ENCODE results near the gene DAB2IP. TPM values are rescaled to one million over a fixed set of nuclear protein-coding genes. Genes with fewer than 3 reads are reported as not detected.

The DAB2IP gene
- total RNA-seq, 1 donor from 2014 or later, result 24.3 TPM

DNA sequence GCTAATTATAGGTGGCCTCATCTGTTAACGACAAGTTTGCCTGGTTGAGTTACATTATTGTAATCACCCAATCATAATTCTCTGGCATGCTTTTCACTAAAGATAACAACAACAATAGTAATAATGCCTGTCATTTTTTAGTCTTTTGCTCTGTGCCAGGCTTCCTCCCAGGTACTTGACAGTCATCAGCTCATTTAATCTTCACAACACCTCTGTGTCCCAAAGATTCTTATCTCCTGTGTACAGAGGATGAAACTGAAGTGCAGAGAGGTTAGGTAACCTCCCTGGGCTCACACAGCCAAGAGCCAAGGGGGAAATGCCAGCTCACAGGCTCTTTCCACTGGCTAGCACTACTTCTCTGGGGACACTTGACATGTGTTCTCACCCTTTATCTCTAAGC, 77.5 kb downstream of the DAB2IP start:
- Histone ChIP-seq H4K20me1 (ENCODE audit: low read depth) (peaks cover 100% of the 10 kb centered on the region), H3K79me2 (ENCODE audit: low read depth) (peaks cover 82% of the 10 kb centered on the region), H3F3A (ENCODE audit: low read depth) (no peaks in the 10 kb centered on the region), H2AFZ (replicated peaks) (no peak overlapping the region), H3K9me3 (ENCODE audit: low read depth) (no peaks in the 10 kb centered on the region), H3K4me1 (peaks cover 6% of the 10 kb centered on the region), H3K4me2 (no peak overlapping the region), H3K27ac (no peak overlapping the region), H3K4me3 (no peak overlapping the region), H3K36me3 (no peaks in the 10 kb centered on the region), H3K9ac (no peak overlapping the region), H3K27me3 (no peaks in the 10 kb centered on the region)
- H3K4me1 Mint-ChIP-seq, result peaks cover 37% of the 10 kb centered on the region
- no peak for DNase-seq (ENCODE audit: low spot score)
- TF ChIP-seq, protein P1, sequence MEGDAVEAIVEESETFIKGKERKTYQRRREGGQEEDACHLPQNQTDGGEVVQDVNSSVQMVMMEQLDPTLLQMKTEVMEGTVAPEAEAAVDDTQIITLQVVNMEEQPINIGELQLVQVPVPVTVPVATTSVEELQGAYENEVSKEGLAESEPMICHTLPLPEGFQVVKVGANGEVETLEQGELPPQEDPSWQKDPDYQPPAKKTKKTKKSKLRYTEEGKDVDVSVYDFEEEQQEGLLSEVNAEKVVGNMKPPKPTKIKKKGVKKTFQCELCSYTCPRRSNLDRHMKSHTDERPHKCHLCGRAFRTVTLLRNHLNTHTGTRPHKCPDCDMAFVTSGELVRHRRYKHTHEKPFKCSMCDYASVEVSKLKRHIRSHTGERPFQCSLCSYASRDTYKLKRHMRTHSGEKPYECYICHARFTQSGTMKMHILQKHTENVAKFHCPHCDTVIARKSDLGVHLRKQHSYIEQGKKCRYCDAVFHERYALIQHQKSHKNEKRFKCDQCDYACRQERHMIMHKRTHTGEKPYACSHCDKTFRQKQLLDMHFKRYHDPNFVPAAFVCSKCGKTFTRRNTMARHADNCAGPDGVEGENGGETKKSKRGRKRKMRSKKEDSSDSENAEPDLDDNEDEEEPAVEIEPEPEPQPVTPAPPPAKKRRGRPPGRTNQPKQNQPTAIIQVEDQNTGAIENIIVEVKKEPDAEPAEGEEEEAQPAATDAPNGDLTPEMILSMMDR (IDR thresholded peaks at IDR 0.05), result no peak
- TF ChIP-seq EZH2 (IDR thresholded peaks at IDR 0.05), result no peak
- TF ChIP-seq EZH2phosphoT487 (IDR thresholded peaks at IDR 0.05), result no peak
- H3K36me3 Mint-ChIP-seq, result peaks cover 6% of the 10 kb centered on the region
- no peaks in the 10 kb centered on the region for H3K9me3 Mint-ChIP-seq
- H3K27me3 Mint-ChIP-seq (ENCODE audit: insufficient read depth, low read depth), result peaks cover 14% of the 10 kb centered on the region
- H3K27ac Mint-ChIP-seq, result no peak overlapping the region
- H3K4me3 Mint-ChIP-seq, result no peak overlapping the region

DNA sequence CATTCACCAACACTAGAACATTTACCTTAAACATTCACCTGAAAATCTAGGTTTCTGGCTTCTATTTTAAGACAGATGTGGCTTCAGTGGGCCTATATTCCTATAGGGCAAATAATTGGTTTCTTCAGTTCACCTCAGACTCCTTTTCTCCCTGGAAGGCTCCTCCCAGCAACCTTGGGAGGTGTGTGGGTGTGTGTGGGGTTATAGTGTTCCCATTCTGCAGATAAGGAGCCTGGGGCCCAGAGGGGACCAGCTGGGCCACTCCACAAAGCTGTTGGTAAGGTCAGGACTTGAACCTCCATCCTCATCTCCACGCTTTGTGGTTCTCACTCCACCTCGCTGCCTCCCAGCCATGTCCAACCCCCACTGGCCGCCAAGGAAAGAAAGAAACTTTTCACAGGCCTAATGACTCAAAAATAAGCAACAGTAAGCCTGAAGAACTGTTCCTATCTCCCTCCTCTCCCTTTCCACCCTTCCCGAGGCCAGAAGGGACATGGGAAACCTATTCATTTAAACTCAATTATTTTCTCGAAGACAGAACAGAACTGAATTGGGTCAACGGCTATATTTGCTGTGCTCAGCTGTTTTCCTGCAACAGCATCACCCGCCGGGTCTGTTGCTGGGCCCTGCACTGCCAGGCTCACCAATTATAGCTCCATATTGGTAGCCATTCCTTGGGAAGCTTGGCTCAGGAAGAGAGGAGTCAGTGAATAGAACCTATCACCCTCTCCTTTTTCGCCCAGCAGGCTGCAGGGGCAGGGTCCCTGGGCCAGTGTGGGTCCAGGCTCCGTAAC, 78.5 kb downstream of the DAB2IP start:
- Mint-ChIP-seq H3K4me1 (peaks cover 37% of the 10 kb centered on the region), H3K9me3 (no peaks in the 10 kb centered on the region), H3K36me3 (peaks cover 2% of the 10 kb centered on the region), H3K27me3 (ENCODE audit: insufficient read depth, low read depth) (peaks cover 17% of the 10 kb centered on the region), H3K4me3 (no peak overlapping the region), H3K27ac (no peak overlapping the region)
- Histone ChIP-seq H2AFZ (replicated peaks) (no peak overlapping the region), H3K4me1 (peaks cover 11% of the 10 kb centered on the region), H3K27ac (no peak overlapping the region), H4K20me1 (ENCODE audit: low read depth) (peaks cover 97% of the 10 kb centered on the region), H3K9me3 (ENCODE audit: low read depth) (no peaks in the 10 kb centered on the region), H3K4me3 (no peak overlapping the region), H3F3A (ENCODE audit: low read depth) (peaks cover 7% of the 10 kb centered on the region), H3K36me3 (no peaks in the 10 kb centered on the region), H3K9ac (no peak overlapping the region), H3K27me3 (no peaks in the 10 kb centered on the region), H3K79me2 (ENCODE audit: low read depth) (peaks cover 75% of the 10 kb centered on the region), H3K4me2 (no peak overlapping the region)
- TF ChIP-seq EZH2 (IDR thresholded peaks at IDR 0.05), result no peak
- TF ChIP-seq EZH2phosphoT487 (IDR thresholded peaks at IDR 0.05), result no peak
- TF ChIP-seq, protein P1 (IDR thresholded peaks at IDR 0.05), result no peak
- DNase-seq (ENCODE audit: low spot score), result no peak

GRCh38 chr9:121731090-121731489, 79.7 kb downstream of the DAB2IP start:
- no peaks in the 10 kb centered on the region for H3K9me3 ChIP-seq (ENCODE audit: low read depth)
- H3K36me3 ChIP-seq, result no peaks in the 10 kb centered on the region
- no peak for DNase-seq (ENCODE audit: low spot score)
- Mint-ChIP-seq H3K4me3 (no peak overlapping the region), H3K27ac (peak overlapping the region; percentile 76), H3K27me3 (ENCODE audit: insufficient read depth, low read depth) (peaks cover 15% of the 10 kb centered on the region), H3K9me3 (no peaks in the 10 kb centered on the region), H3K36me3 (peaks cover 2% of the 10 kb centered on the region), H3K4me1 (peaks cover 38% of the 10 kb centered on the region)
- H2AFZ ChIP-seq (replicated peaks), result no peak overlapping the region
- H4K20me1 ChIP-seq (ENCODE audit: low read depth), result peaks cover 97% of the 10 kb centered on the region
- H3F3A ChIP-seq (ENCODE audit: low read depth), result peaks cover 18% of the 10 kb centered on the region
- no peak for TF ChIP-seq EZH2phosphoT487 (IDR thresholded peaks at IDR 0.05)
- TF ChIP-seq, protein P1 (IDR thresholded peaks at IDR 0.05), result no peak
- no peak for TF ChIP-seq EZH2 (IDR thresholded peaks at IDR 0.05)
- no peak overlapping the region for H3K4me2 ChIP-seq
- peaks cover 22% of the 10 kb centered on the region for H3K4me1 ChIP-seq
- peaks cover 71% of the 10 kb centered on the region for H3K79me2 ChIP-seq (ENCODE audit: low read depth)
- H3K27me3 ChIP-seq, result peaks cover 9% of the 10 kb centered on the region
- no peak overlapping the region for H3K4me3 ChIP-seq
- H3K9ac ChIP-seq, result no peak overlapping the region
- H3K27ac ChIP-seq, result no peak overlapping the region

Data from neural progenitor cell (in vitro differentiated cells).